ENCODE measurements around the gene GYS1. TPM values are rescaled to one million over a fixed set of nuclear protein-coding genes. Genes with fewer than 3 reads are reported as not detected.
"Not testable (repeated sequence)": the region's sequence is repeated elsewhere in the genome, so short reads cannot be mapped to it uniquely, and the experiment has no call there.

GYS1 gene
- total RNA-seq, result 42.0 TPM

- ATAC-seq (peak; percentile 96), DNase-seq (ENCODE audit: low spot score) (peak; percentile 100)
- intact Hi-C loops (cut with DNase I), result no loop called here
Observed at GRCh38 chr19:48993175-48994034, at the start of gene GYS1, which contains the start of gene RUVBL2. Gene GYS1 (minus strand): TSS chr19:48993309. CDS start chr19:48993112, 197 bp downstream. Gene RUVBL2 (plus strand): TSS chr19:48993887. CDS start chr19:48993912, 25 bp downstream.

GRCh38 chr19:49042666-49043065 lies 49.6 kb upstream of the GYS1 start:
- intact Hi-C loops (cut with DNase I); ATAC-seq; DNase-seq (ENCODE audit: low spot score): not testable (repeated sequence)

DNA sequence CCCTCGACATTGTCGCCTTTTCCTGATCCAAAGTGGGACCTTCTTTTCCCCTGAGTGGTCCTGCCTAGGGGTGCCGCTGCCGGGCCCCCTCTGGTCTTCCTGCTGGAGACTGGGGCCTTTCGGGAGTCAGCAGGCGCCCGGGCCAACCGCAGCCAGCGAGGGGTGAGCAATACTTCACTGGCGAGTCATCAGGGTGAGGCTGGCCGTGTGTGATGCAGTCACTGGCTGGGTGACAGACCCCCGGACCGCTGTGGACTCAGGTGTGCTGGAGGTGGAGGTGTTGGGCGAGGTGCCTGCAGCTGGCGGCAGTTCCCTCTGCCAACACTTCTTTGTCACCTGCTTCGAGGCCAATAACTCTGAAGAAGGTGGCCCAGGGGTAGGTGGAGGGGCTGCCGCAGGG lies 49.1 kb upstream of the GYS1 start:
- intact Hi-C loops (cut with DNase I), result no loop called here
- ATAC-seq (no peak), DNase-seq (ENCODE audit: low spot score) (no peak)

GRCh38 chr19:49039736-49040135 lies 46.6 kb upstream of the GYS1 start:
- DNase-seq (ENCODE audit: low spot score); ATAC-seq; intact Hi-C loops (cut with DNase I): not testable (repeated sequence)

GRCh38 chr19:49038557-49039276 lies 45.6 kb upstream of the GYS1 start:
- intact Hi-C loops (cut with DNase I); ATAC-seq; DNase-seq (ENCODE audit: low spot score): not testable (repeated sequence)

DNA sequence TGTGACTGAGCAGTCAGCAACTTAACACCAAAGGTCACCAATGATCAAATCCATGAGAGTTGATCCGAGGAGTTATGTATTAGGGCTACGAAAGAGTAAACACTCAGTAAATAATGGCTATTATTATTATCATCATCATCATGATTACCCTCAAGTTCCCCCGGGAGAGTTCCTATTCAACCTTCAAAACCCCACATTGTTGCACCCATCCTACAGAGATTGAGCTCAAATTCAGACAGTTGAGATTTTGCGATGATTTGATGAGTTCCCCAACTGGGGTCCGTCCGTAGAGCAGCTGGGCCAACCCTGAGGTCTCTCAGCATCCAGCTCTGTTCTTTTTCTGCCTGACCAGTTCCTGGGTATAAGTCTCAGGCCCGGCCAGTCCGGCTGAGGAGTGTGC lies 45.0 kb upstream of the GYS1 start:
- intact Hi-C loops (cut with DNase I); DNase-seq (ENCODE audit: low spot score); ATAC-seq: not testable (repeated sequence)

GRCh38 chr19:49036815-49037214 lies 43.7 kb upstream of the GYS1 start, which contains the start of gene CGB1:
Gene CGB1 (minus strand): TSS chr19:49036895. CDS start chr19:49036711, 184 bp downstream.
- intact Hi-C loops (cut with DNase I); ATAC-seq; DNase-seq (ENCODE audit: low spot score): not testable (repeated sequence)

- ATAC-seq; DNase-seq (ENCODE audit: low spot score); intact Hi-C loops (cut with DNase I): not testable (repeated sequence)
Observed at GRCh38 chr19:49031642-49032301, 38.7 kb upstream of the GYS1 start, which contains the start of gene CGB2. Gene CGB2 (plus strand): TSS chr19:49031890. CDS start chr19:49032096, 206 bp downstream.

GRCh38 chr19:49030323-49030722 lies 37.2 kb upstream of the GYS1 start:
- DNase-seq (ENCODE audit: low spot score); ATAC-seq; intact Hi-C loops (cut with DNase I): not testable (repeated sequence)

- intact Hi-C loops (cut with DNase I); ATAC-seq; DNase-seq (ENCODE audit: low spot score): not testable (repeated sequence)
Observed at GRCh38 chr19:49029749-49030148, 36.6 kb upstream of the GYS1 start.

- ATAC-seq; intact Hi-C loops (cut with DNase I): not testable (repeated sequence)
Observed at GRCh38 chr19:49028686-49029085, 35.6 kb upstream of the GYS1 start.

DNA sequence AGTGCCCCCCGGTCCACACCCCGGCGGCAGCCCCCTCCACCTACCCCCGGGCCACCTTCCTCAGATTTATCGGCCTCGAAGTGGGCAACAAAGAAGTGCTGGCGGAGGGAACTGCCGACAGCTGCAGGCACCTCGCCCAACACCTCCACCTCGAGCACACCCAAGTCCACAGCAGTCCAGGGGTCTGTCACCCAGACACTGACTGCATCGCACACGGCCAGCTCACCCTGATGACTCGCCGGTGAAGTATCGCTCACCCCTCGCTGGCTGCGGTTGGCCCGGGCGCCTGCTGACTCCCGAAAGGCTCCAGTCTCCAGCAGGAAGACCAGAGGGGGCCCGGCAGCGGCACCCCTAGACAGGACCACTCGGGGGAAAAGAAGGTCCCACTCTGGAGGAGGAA lies 32.5 kb upstream of the GYS1 start:
- DNase-seq (ENCODE audit: low spot score); ATAC-seq; intact Hi-C loops (cut with DNase I): not testable (repeated sequence)

More at GRCh38 chr19:49028686-49029085, 35.6 kb upstream of the GYS1 start:
- not testable (repeated sequence) for DNase-seq (ENCODE audit: low spot score)

- ATAC-seq, result not testable (repeated sequence)
Observed at GRCh38 chr19:49025088-49025487, 32.0 kb upstream of the GYS1 start.

GRCh38 chr19:49024233-49024632 lies 31.1 kb upstream of the GYS1 start, which contains the start of gene CGB3:
Gene CGB3 (minus strand): TSS chr19:49024333. CDS start chr19:49023971, 362 bp downstream.
- intact Hi-C loops (cut with DNase I); ATAC-seq; DNase-seq (ENCODE audit: low spot score): not testable (repeated sequence)

More at GRCh38 chr19:49025088-49025487, 32.0 kb upstream of the GYS1 start:
- intact Hi-C loops (cut with DNase I); DNase-seq (ENCODE audit: low spot score): not testable (repeated sequence)

- ATAC-seq (no peak), DNase-seq (ENCODE audit: low spot score) (no peak)
- intact Hi-C loops (cut with DNase I), result no loop called here
Observed at GRCh38 chr19:49022116-49022515, 29.0 kb upstream of the GYS1 start.

- ATAC-seq (no peak), DNase-seq (ENCODE audit: low spot score) (no peak)
- intact Hi-C loops (cut with DNase I), result no loop called here
Observed at GRCh38 chr19:49020931-49021895, 28.1 kb upstream of the GYS1 start.

DNA sequence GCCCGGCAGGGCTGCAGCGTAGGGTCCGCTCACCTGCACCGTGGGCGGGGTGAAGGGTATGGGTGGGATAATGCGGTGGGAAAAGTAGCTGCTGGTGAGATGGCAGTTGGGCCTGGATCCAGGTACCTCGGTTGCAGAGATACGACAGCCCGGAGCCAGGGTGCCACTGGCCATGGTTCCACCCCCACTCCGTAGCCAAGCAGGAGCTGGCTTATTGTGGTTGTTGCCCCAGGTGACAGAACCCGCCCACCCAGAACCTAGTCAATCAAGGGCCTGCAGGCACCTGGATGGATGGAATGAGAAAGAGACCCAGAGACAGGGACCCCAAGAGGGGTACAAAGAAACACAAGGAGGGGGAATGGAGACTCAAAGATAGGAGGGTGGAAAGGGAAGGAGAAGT lies 27.2 kb upstream of the GYS1 start:
- intact Hi-C loops (cut with DNase I), result no loop called here
- no peak for DNase-seq (ENCODE audit: low spot score)
- no peak for ATAC-seq
